ENCODE measurements around the gene ZNF516. TPM values are rescaled to one million over a fixed set of nuclear protein-coding genes. Genes with fewer than 3 reads are reported as not detected.
A peak's percentile ranks its signal among the peaks of the same experiment; 100 is the strongest.

Gene ZNF516
- total and polyA plus RNA-seq, 8 donors: 5.4 to 21.3 (median 12.7) TPM

- Histone ChIP-seq H3K36me3 (no peaks in the 10 kb centered on the region), H3K27ac (peak overlapping the region in 1 of 4 donors; percentile 37), H3K4me1 (peaks cover 0 to 4% (median 0%) of the 10 kb centered on the region in 3 donors), H3K27me3 (peaks cover 0 to 5% (median 0%) of the 10 kb centered on the region in 4 donors), H3K9me3 (no peaks in the 10 kb centered on the region), H3K4me3 (no peak overlapping the region)
- ATAC-seq (no peak), FAIRE-seq (no peak), DNase-seq (no peak)
- 48 to 57% methylated on average over 3 of the region's 3 CpGs for WGBS, 2 donors
- TF ChIP-seq CTCF (IDR thresholded peaks at IDR 0.05): no peak
- intact Hi-C loops (cut with DNase I): no loop called here
Measured at GRCh38 chr18:76525911-76526310, 30.9 kb upstream of the ZNF516 start.

GRCh38 chr18:76524900-76525698 lies 30.1 kb upstream of the ZNF516 start:
- peak; percentile 71 to 79 (median 72) for ATAC-seq

GRCh38 chr18:76524477-76524876 lies 29.4 kb upstream of the ZNF516 start:
- intact Hi-C loops (cut with DNase I): no loop called here
- FAIRE-seq: no peak
- H3K4me3 ChIP-seq: peak overlapping the region in 1 of 4 donors; percentile 22

More at GRCh38 chr18:76524900-76525698, 30.1 kb upstream of the ZNF516 start:
- Histone ChIP-seq H3K36me3 (no peaks in the 10 kb centered on the region), H3K27ac (peak overlapping the region in 1 of 4 donors; percentile 37), H3K27me3 (peaks cover 0 to 5% (median 0%) of the 10 kb centered on the region in 4 donors), H3K9me3 (no peaks in the 10 kb centered on the region), H3K4me3 (peak overlapping the region in 3 of 4 donors; percentile 16 to 23 (median 22)), H3K4me1 (peaks cover 0 to 4% (median 0%) of the 10 kb centered on the region in 3 donors)
- intact Hi-C loops (cut with DNase I): no loop called here
- DNase-seq (peak in 3 of 6 donors; percentile 14 to 45 (median 32)), FAIRE-seq (no peak)
- 7 to 9% methylated on average over 20 of the region's 20 CpGs for WGBS, 2 donors
- no peak for TF ChIP-seq CTCF (IDR thresholded peaks at IDR 0.05)

GRCh38 chr18:76522551-76522950 lies 27.5 kb upstream of the ZNF516 start:
- 91 to 96% methylated on average over 1 of the region's 1 CpG for WGBS, 2 donors
- peaks cover 0 to 5% (median 0%) of the 10 kb centered on the region in 4 donors for H3K27me3 ChIP-seq
- no peak for ATAC-seq

More at GRCh38 chr18:76524477-76524876, 29.4 kb upstream of the ZNF516 start:
- H3K4me1 ChIP-seq: peaks cover 0 to 4% (median 0%) of the 10 kb centered on the region in 3 donors
- ATAC-seq (no peak), DNase-seq (no peak)
- WGBS, 2 donors: 53 to 69% methylated on average over 2 of the region's 2 CpGs
- no peak for TF ChIP-seq CTCF (IDR thresholded peaks at IDR 0.05)
- H3K27ac ChIP-seq: no peak overlapping the region
- H3K36me3 ChIP-seq: no peaks in the 10 kb centered on the region
- peaks cover 0 to 5% (median 0%) of the 10 kb centered on the region in 4 donors for H3K27me3 ChIP-seq
- H3K9me3 ChIP-seq: no peaks in the 10 kb centered on the region

More at GRCh38 chr18:76522551-76522950, 27.5 kb upstream of the ZNF516 start:
- FAIRE-seq: no peak
- H3K9me3 ChIP-seq: no peaks in the 10 kb centered on the region
- peaks cover 0 to 4% (median 0%) of the 10 kb centered on the region in 3 donors for H3K4me1 ChIP-seq
- no peak overlapping the region for H3K27ac ChIP-seq
- no peak for TF ChIP-seq CTCF (IDR thresholded peaks at IDR 0.05)
- no peaks in the 10 kb centered on the region for H3K36me3 ChIP-seq
- no peak for DNase-seq
- intact Hi-C loops (cut with DNase I): no loop called here
- no peak overlapping the region for H3K4me3 ChIP-seq
